ENCODE results near the gene WDR88. TPM values are rescaled to one million over a fixed set of nuclear protein-coding genes. Genes with fewer than 3 reads are reported as not detected.

WDR88 gene
- total and polyA plus RNA-seq, 2 of the 4 experiments (the other 2 are of a cell fraction): not detected

- H4K5ac ChIP-seq (ENCODE audit: low read depth, low read length): no peak overlapping the region
- peak; percentile 24; the same call in 1 of the 2 replicates for TF ChIP-seq MAZ (IDR thresholded peaks at IDR 0.05; ENCODE audit: borderline replicate concordance, low read depth, low read length)
- TF ChIP-seq BHLHE40 (IDR thresholded peaks at IDR 0.05; ENCODE audit: low read depth, low read length): no peak
- no peak for TF ChIP-seq ELK1 (IDR thresholded peaks at IDR 0.05; ENCODE audit: borderline replicate concordance, low read depth, low read length)
- TF ChIP-seq NFE2L2 (IDR thresholded peaks at IDR 0.05; ENCODE audit: low read depth, low read length): no peak
- no peak for TF ChIP-seq FOS (IDR thresholded peaks at IDR 0.05; ENCODE audit: low read depth, low read length)
- TF ChIP-seq USF2 (IDR thresholded peaks at IDR 0.05; ENCODE audit: low read depth, low read length): no peak
- TF ChIP-seq RCOR1 (IDR thresholded peaks at IDR 0.05; ENCODE audit: insufficient replicate concordance, low read length): no peak
- no peak for TF ChIP-seq CEBPB (IDR thresholded peaks at IDR 0.05; ENCODE audit: low read depth, low read length)
- TF ChIP-seq SMC3 (IDR thresholded peaks at IDR 0.05; ENCODE audit: low read depth, low read length): peak; percentile 78
- TF ChIP-seq CTCF (conservative IDR thresholded peaks at IDR 0.05; ENCODE audit: low read depth, low read length): peak; percentile 83
- no peak for TF ChIP-seq MAFK (IDR thresholded peaks at IDR 0.05; ENCODE audit: low read depth, low read length)
- TF ChIP-seq MXI1 (IDR thresholded peaks at IDR 0.05; ENCODE audit: borderline replicate concordance, low read depth, low read length): no peak
- TF ChIP-seq RAD21 (IDR thresholded peaks at IDR 0.05; ENCODE audit: low read length): peak; percentile 76
- no peak for TF ChIP-seq POLR2A (IDR thresholded peaks at IDR 0.05; ENCODE audit: low read depth, low read length)
- no peak for TF ChIP-seq RFX5 (IDR thresholded peaks at IDR 0.05; ENCODE audit: low read depth, low read length)
- no peaks in the 10 kb centered on the region; the same call in 1 of the 2 replicates for H4K20me1 ChIP-seq (ENCODE audit: insufficient read depth, low read length)
- no peak overlapping the region for H2BK120ac ChIP-seq (ENCODE audit: low read depth, low read length)
- intact Hi-C loops (cut with micrococcal nuclease) (loop anchor here (1.0 to 10.0 kb wide), 3 partner anchors 51 to 649 kb away; no protein-coding TSS in a partner anchor), dilution Hi-C loops (cut with HindIII; ENCODE audit: low sequenced_read_pairs, unreplicated experiment) (no loop called here), in situ Hi-C loops (cut with MboI; ENCODE audit: low sequenced_read_pairs) (no loop called here)
- BruUV-seq (replicated peaks): no TSS peak
- H2BK15ac ChIP-seq (ENCODE audit: low read depth, low read length): no peak overlapping the region
- H3K27me3 ChIP-seq (ENCODE audit: control insufficient read depth, insufficient read depth, low read length): no peaks in the 10 kb centered on the region
- no peak overlapping the region for H3K23ac ChIP-seq (ENCODE audit: low read depth, low read length)
- H4K8ac ChIP-seq (ENCODE audit: low read depth in 2 of 2, low read length in 2 of 2): peak overlapping the region in 1 of 2 experiments; percentile 76; a peak in 1 of 4 replicates
- H3K4me3 ChIP-seq (ENCODE audit: insufficient read depth, low read depth, low read length): no peak overlapping the region
- ChIA-PET POLR2A (ENCODE audit: unreplicated experiment) (no interaction called here), CTCF (interaction anchor here (0.6 to 3.1 kb wide), 7 partner anchors 9 to 58 kb away, joined by 3 to 12 read pairs (median 3); no protein-coding TSS in a partner anchor)
- H3K56ac ChIP-seq (ENCODE audit: extremely low read depth, insufficient read depth, low read length): no peak overlapping the region
- peak overlapping the region; percentile 91 for H2AFZ ChIP-seq (replicated peaks; ENCODE audit: low read length, poor library complexity)
- no peak overlapping the region for H3K18ac ChIP-seq (ENCODE audit: low read depth, low read length)
- H4K91ac ChIP-seq (ENCODE audit: insufficient read depth, low read depth, low read length): no peak overlapping the region
- H3K36me3 ChIP-seq (ENCODE audit: control insufficient read depth, insufficient read depth, low read length): peaks cover 12% of the 10 kb centered on the region
- peaks cover 0 to 4% of the 10 kb centered on the region in 2 experiments; a peak in 1 of 4 replicates for H3K79me1 ChIP-seq (ENCODE audit: low read depth in 1 of 2, low read length in 2 of 2)
- no peaks in the 10 kb centered on the region for H3K9me3 ChIP-seq (ENCODE audit: control insufficient read depth, insufficient read depth, low read length)
- DNase-seq (peak; percentile 69), ATAC-seq (ENCODE audit: low read depth) (peak; percentile 99)
- H2BK5ac ChIP-seq (ENCODE audit: low read depth, low read length, poor library complexity, severe bottlenecking): no peak overlapping the region
- peak overlapping the region; percentile 67 for H2AK9ac ChIP-seq (replicated peaks; ENCODE audit: low read depth, low read length, poor library complexity)
- H3K27ac ChIP-seq (ENCODE audit: insufficient read depth, low read length): no peak overlapping the region
- H3K9me1 ChIP-seq (ENCODE audit: insufficient read depth, low read length): no peaks in the 10 kb centered on the region
- no peak overlapping the region for H3K14ac ChIP-seq (replicated peaks; ENCODE audit: low read depth, low read length)
- no peak overlapping the region for H2AK5ac ChIP-seq (ENCODE audit: low read depth, low read length)
- WGBS, 2 experiments (ENCODE audit: extremely low coverage in 2 of 2, insufficient read length in 1 of 2): 36% methylated on average over 11 of the region's 12 CpGs; no CpG with 5 or more reads in 1 of the 2 experiments
- peak overlapping the region; percentile 21; the same call in 1 of the 2 replicates for H3K4ac ChIP-seq (ENCODE audit: low read depth, low read length)
- no peak overlapping the region for H2BK20ac ChIP-seq (ENCODE audit: low read depth, low read length)
- H3K4me2 ChIP-seq (ENCODE audit: low read depth, low read length): no peak overlapping the region; the same call in 1 of the 2 replicates
- no peaks in the 10 kb centered on the region for H3K4me1 ChIP-seq (ENCODE audit: control insufficient read depth, insufficient read depth, low read length)
- H3K9ac ChIP-seq (ENCODE audit: low read depth, low read length): no peak overlapping the region
These were observed 6.0 kb upstream of the WDR88 start for GRCh38 chr19:33125929-33126388.

Measured in IMR-90 (cell line).